Parathyroid adenoma (tissue), 2 donors: ENCODE measurements around the gene SMC1A.

ENCODE experiments used
- H2AFZ ChIP-seq: fragments of 300-600 bp; sonication (generic); one replicate; pipeline ENCODE4 v1.7.0; 2017; ENCODE audit warnings: antibody characterized with exemption, mild to moderate bottlenecking
- H3K27ac ChIP-seq: fragments of 300-600 bp; sonication (generic); one replicate; pipeline ENCODE4 v1.7.0; 2017
- H3K27me3 ChIP-seq: fragments of 300-600 bp; sonication (generic); one replicate; pipeline ENCODE4 v1.7.0; 2017; ENCODE audit warnings: low read length; ENCODE audit not compliant: control insufficient read depth, insufficient read depth
- H3K36me3 ChIP-seq: fragments of 300-600 bp; sonication (generic); one replicate; pipeline ENCODE4 v1.7.0; 2017; ENCODE audit warnings: low read length; ENCODE audit not compliant: control insufficient read depth, insufficient read depth
- H3K4me1 ChIP-seq: fragments of 300-600 bp; sonication (generic); one replicate; pipeline ENCODE4 v1.7.0; 2017; ENCODE audit warnings: control low read depth
- H3K4me2 ChIP-seq: fragments of 300-600 bp; sonication (generic); one replicate; pipeline ENCODE4 v1.7.0; 2017; ENCODE audit warnings: low read length
- H3K4me3 ChIP-seq: fragments of 300-600 bp; sonication (generic); one replicate; pipeline ENCODE4 v1.7.0; 2017; ENCODE audit warnings: low read depth, low read length
- H3K79me2 ChIP-seq: fragments of 300-600 bp; sonication (generic); one replicate; pipeline ENCODE4 v1.7.0; 2017; ENCODE audit warnings: control low read depth
- H3K9ac ChIP-seq: fragments of 300-600 bp; sonication (generic); one replicate; pipeline ENCODE4 v1.7.0; 2017; ENCODE audit warnings: mild to moderate bottlenecking
- H3K9me3 ChIP-seq: fragments of 300-600 bp; sonication (generic); one replicate; pipeline ENCODE4 v1.7.0; 2017; ENCODE audit warnings: low read length; ENCODE audit not compliant: control insufficient read depth
- TF ChIP-seq, protein P1 (sequence below): fragments of 300-600 bp; sonication (generic); IDR thresholded peaks from one replicate; pipeline ENCODE4 v1.7.0; 2017; ENCODE audit warnings: antibody characterized with exemption, mild to moderate bottlenecking
- donor health status: primary hyperparathyroidism.

The SMC1A gene

DNA sequence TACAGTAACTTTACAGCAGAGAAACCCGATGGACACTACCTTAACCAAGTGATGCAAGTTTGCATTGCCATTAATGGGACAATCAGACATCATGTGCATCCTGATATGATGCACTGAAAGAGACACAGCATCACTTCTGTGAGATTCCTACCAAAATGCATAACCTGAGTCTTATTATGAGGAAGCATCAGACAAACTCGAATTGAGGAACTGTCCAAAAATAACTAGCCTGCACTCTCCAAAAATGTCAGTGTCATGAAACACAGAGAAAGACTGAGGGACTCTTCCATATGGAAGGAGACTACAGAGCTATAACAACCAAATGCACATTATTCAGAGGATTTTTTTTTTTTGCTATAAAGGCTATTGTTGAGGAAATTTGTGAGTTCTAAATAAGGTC lies 74.5 kb downstream of the SMC1A start:
- Histone ChIP-seq H3K27me3 (no peaks in the 10 kb centered on the region), H3K4me2 (no peak overlapping the region)
- TF ChIP-seq, protein P1, sequence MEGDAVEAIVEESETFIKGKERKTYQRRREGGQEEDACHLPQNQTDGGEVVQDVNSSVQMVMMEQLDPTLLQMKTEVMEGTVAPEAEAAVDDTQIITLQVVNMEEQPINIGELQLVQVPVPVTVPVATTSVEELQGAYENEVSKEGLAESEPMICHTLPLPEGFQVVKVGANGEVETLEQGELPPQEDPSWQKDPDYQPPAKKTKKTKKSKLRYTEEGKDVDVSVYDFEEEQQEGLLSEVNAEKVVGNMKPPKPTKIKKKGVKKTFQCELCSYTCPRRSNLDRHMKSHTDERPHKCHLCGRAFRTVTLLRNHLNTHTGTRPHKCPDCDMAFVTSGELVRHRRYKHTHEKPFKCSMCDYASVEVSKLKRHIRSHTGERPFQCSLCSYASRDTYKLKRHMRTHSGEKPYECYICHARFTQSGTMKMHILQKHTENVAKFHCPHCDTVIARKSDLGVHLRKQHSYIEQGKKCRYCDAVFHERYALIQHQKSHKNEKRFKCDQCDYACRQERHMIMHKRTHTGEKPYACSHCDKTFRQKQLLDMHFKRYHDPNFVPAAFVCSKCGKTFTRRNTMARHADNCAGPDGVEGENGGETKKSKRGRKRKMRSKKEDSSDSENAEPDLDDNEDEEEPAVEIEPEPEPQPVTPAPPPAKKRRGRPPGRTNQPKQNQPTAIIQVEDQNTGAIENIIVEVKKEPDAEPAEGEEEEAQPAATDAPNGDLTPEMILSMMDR = no peak

DNA sequence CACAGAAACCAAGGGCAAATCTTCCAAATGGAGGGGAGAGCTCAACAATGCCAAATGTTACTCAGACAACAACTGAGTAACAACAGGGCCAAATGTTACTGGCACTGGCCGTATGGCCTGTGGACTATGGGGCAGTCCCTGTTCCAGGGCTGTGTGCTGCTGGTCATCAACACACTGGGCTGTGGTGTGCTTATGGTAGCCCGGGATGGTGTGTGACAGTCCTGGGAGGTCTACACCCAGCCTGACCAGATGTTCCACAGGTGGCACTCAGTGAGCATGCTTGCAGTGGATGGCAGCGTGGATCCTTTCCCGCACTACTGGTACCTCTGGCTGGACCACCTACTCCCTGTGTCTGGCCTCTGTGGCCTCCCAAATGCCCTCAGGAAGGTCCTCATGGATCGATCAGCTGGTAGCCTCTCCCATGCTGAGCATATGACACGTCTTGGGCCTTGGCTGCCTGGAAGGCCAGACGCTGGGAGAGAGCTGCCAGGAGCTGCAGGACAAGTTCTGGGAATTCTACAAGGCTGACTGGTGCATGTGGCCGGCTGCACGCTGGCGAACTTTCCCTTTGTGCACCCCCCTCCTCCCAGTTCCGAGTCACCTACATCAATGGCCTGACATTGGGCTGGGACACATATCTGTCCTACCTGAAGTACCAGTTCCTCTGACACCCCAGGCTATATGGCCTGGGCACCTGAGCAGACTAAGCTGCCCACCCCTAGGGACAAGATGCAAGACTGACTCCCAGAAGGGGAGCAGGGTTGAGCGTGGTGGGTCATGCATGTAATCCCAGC lies 81.4 kb downstream of the SMC1A start:
- TF ChIP-seq, protein P1 = no peak
- no peak overlapping the region for H3K9ac ChIP-seq
- no peaks in the 10 kb centered on the region for H3K79me2 ChIP-seq
- H2AFZ ChIP-seq = no peak overlapping the region
- no peak overlapping the region for H3K4me2 ChIP-seq
- H3K27me3 ChIP-seq = no peaks in the 10 kb centered on the region
- no peaks in the 10 kb centered on the region for H3K9me3 ChIP-seq
- no peak overlapping the region for H3K27ac ChIP-seq
- no peaks in the 10 kb centered on the region for H3K36me3 ChIP-seq
- no peaks in the 10 kb centered on the region for H3K4me1 ChIP-seq
- no peak overlapping the region for H3K4me3 ChIP-seq

More for the DNA sequence above, 74.5 kb downstream of the SMC1A start:
- Histone ChIP-seq H3K27ac (no peak overlapping the region), H3K4me3 (no peak overlapping the region), H2AFZ (no peak overlapping the region), H3K79me2 (no peaks in the 10 kb centered on the region), H3K4me1 (no peaks in the 10 kb centered on the region), H3K9ac (no peak overlapping the region), H3K9me3 (no peaks in the 10 kb centered on the region), H3K36me3 (no peaks in the 10 kb centered on the region)

DNA sequence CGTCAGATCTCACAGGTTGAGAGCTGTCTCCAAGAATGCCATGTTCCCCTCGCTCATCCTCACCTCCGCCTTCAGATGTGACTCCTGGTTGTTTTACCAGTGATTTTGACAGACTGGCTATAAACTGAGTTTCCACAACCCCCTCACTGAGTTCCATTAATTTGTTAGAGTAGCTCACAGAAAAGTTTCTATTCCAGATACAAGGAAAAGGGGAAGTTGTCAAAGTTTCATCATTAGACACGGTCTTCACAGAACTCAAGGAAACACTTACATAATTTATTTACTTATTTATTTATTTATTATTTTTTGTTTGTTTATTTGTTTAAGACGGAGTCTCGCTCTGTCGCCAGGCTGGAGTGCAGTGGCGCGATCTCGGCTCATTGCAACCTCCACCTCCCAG lies 85.4 kb downstream of the SMC1A start:
- Histone ChIP-seq H3K27me3 (no peaks in the 10 kb centered on the region), H3K79me2 (no peaks in the 10 kb centered on the region), H3K9ac (no peak overlapping the region), H3K4me3 (no peak overlapping the region), H3K4me1 (no peaks in the 10 kb centered on the region), H3K9me3 (no peaks in the 10 kb centered on the region), H3K36me3 (no peaks in the 10 kb centered on the region), H2AFZ (no peak overlapping the region), H3K4me2 (no peak overlapping the region), H3K27ac (no peak overlapping the region)
- TF ChIP-seq, protein P1 = no peak

DNA sequence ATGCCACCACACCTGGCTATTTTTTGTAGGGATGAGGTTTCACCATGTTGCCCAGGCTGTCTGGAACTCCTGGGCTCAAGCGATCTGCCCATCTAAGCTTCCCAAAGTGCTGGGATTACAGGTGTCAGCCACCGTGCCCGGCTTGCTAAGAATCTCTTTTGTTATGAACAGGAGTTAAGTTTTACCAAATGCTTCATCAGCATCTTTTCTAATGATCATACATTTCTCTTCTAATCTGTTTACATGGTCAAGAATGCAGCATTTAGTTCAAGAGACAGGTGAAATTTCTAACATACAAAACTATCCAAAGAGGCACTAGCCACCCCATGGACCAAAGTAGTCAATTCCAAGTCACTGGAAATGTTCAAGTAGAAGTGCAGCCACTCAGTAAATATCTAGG lies 88.6 kb downstream of the SMC1A start:
- H3K36me3 ChIP-seq = no peaks in the 10 kb centered on the region
- no peak overlapping the region for H2AFZ ChIP-seq
- no peak overlapping the region for H3K4me3 ChIP-seq
- no peaks in the 10 kb centered on the region for H3K4me1 ChIP-seq
- no peak overlapping the region for H3K27ac ChIP-seq
- H3K4me2 ChIP-seq = no peak overlapping the region
- H3K9me3 ChIP-seq = no peaks in the 10 kb centered on the region
- H3K9ac ChIP-seq = no peak overlapping the region
- TF ChIP-seq, protein P1 = no peak
- no peaks in the 10 kb centered on the region for H3K27me3 ChIP-seq
- no peaks in the 10 kb centered on the region for H3K79me2 ChIP-seq

DNA sequence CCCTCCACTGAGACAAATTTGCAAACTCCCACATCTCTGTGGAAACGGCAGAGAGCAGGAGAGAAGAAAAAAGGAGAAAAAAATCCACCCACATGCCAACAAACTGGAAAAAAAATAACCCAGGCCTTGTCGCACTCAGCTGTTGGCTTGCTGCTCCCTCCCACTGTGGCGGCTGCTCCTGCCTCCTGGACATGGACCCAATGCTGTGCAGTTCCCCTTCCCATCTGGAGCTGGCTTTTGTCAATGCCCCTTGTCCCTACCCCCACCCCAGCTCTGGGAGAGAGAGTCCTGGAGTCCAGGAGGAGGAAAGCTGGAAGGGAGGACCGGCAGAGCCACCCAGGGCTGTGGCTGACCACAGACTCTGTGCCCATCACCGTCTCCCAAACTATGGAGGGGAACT lies 90.2 kb downstream of the SMC1A start:
- Histone ChIP-seq H3K27me3 (no peaks in the 10 kb centered on the region), H3K4me2 (no peak overlapping the region), H2AFZ (no peak overlapping the region), H3K9me3 (no peaks in the 10 kb centered on the region), H3K79me2 (no peaks in the 10 kb centered on the region), H3K9ac (no peak overlapping the region), H3K36me3 (no peaks in the 10 kb centered on the region), H3K4me1 (no peaks in the 10 kb centered on the region), H3K27ac (no peak overlapping the region), H3K4me3 (no peak overlapping the region)
- TF ChIP-seq, protein P1 = no peak
